Activated CD4-positive, alpha-beta T cell treated with anti-CD3 and anti-CD28 coated beads, Interleukin-2, amount 10 ng/mL, durations not matched to agents 7 days and 5 days (primary cell): ENCODE results near the gene SLC35F6. TPM values are rescaled to one million over a fixed set of nuclear protein-coding genes. Genes with fewer than 3 reads are reported as not detected.
A peak's percentile ranks its signal among the peaks of the same experiment; 100 is the strongest.

ENCODE experiments used
- CTCF ChIA-PET: fragments of 350-600 bp; sonication (Branson Sonifier 250); formaldehyde crosslinking; loops from one replicate; lab custom pipeline; 2021; ENCODE audit warnings: antibody characterized with exemption; lab: Charles Lee
- POLR2A ChIA-PET: fragments of 350-600 bp; sonication (Branson Sonifier 250); formaldehyde crosslinking; loops from one replicate; lab custom pipeline; 2021; ENCODE audit warnings: antibody characterized with exemption; lab: Charles Lee
- DNase-seq: peaks from one replicate; pipeline ENCODE4 v3.0.0-alpha.2; 2020
- H3K27ac Mint-ChIP-seq: one replicate; pipeline ENCODE4 v1.8.0; 2021; ENCODE audit warnings: mild to moderate bottlenecking, moderate library complexity, mixed read lengths
- H3K27me3 Mint-ChIP-seq: one replicate; pipeline ENCODE4 v1.8.0; 2021; ENCODE audit warnings: mixed read lengths
- H3K36me3 Mint-ChIP-seq: one replicate; pipeline ENCODE4 v1.8.0; 2021; ENCODE audit warnings: low read depth, mixed read lengths
- H3K4me1 Mint-ChIP-seq: one replicate; pipeline ENCODE4 v1.8.0; 2021; ENCODE audit warnings: mixed read lengths
- H3K4me3 Mint-ChIP-seq: one replicate; pipeline ENCODE4 v1.8.0; 2021; ENCODE audit warnings: mild to moderate bottlenecking, moderate library complexity, mixed read lengths
- H3K9me3 Mint-ChIP-seq: one replicate; pipeline ENCODE4 v1.8.0; 2021; ENCODE audit warnings: mixed read lengths
- total RNA-seq, 2 experiments: library from RNA; stranded (reverse); gene quantifications; one replicate each; pipeline ENCODE4 v1.2.3, GENCODE V29; 2021

Gene SLC35F6, protein sequence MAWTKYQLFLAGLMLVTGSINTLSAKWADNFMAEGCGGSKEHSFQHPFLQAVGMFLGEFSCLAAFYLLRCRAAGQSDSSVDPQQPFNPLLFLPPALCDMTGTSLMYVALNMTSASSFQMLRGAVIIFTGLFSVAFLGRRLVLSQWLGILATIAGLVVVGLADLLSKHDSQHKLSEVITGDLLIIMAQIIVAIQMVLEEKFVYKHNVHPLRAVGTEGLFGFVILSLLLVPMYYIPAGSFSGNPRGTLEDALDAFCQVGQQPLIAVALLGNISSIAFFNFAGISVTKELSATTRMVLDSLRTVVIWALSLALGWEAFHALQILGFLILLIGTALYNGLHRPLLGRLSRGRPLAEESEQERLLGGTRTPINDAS
- 10 to 100 TPM; 20.2 to 20.6 TPM for total RNA-seq

DNA sequence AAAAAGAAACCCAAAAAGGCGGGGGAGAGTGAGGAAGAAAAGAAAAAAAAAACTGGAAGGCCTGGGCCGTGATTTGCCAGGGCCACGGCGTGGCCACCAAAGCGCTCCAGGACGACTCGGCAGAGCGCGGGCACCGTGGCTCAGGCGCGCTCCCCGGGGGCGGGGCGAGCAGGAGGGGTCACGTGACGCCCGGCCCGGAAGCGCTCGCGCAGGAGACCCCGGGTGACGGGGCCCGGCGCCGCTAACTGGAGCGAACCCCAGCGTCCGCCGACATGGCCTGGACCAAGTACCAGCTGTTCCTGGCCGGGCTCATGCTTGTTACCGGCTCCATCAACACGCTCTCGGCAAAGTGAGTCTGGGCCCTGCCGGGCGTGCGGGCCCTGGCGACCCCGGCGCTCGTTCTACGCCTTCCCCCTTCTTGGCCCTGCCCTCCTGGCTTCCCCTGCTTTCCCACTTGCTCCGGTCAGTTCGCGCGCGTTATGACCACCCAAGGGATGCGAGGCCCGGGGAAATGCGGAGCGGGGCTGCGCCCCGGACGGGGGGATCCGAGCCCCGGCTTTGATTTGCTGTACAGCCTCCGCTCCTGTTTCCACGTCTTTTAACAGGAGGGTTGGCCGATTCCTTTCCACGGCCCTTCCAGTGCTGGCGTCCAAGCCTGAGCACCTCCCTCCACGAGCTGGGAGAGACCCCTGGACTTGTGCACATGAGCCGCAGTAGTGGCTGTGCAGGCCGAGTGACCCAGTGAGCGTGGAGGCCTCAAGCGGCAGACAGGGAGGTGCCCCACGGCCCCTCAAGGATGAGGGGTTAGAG, at the start of gene SLC35F6:
Gene SLC35F6, plus strand, starts transcription at position 207 of the 810 bp plus-strand sequence. Its CDS starts 66 bp downstream, at position 273.
- POLR2A ChIA-PET: no interaction called here
- DNase-seq: peak; percentile 81
- CTCF ChIA-PET: interaction anchor here (1.3 kb wide), 1 partner anchor 10 kb away, joined by 9 read pairs; no protein-coding TSS in a partner anchor
- Mint-ChIP-seq H3K27me3 (peaks cover 2% of the 10 kb centered on the region), H3K9me3 (no peaks in the 10 kb centered on the region), H3K4me1 (peaks cover 44% of the 10 kb centered on the region), H3K36me3 (peaks cover 8% of the 10 kb centered on the region), H3K27ac (peak within 1 kb of the TSS; percentile 91), H3K4me3 (peak within 1 kb of the TSS; percentile 93)

DNA sequence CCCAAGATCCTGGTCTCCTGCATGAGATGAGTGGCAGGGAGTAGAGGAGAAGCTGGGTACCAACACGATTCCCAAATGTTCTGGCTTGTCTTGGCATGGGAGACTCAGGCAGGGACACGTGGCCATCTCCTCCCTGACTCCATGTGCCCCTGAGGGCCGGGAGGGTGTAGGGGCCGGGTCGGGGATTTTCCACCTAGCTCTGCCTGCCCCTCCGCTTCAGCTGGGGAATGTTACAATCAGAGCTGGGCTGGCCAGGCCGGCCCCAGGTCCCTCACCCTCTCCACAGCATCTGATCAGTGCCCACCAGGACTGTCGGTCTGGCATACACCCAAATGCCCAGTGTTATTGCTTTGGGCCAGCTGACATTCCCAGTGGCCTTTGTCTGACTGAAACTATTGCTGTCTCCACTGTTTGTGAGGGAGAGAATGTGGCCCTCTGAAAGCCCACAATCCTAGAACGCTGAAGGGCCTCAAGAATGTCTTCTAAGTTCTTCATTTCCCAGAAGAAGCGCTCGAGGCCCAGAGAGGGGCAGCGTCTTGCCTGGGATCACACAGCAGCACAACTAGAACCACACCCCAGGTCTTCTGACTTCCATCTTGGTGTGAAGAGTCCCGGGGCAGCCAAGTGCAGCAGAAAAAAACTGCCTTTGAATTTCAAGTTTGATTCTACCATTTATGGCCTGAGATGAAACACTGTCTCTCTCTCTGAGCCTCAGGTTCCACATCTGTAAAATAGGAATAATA, 48.4 kb upstream of the SLC35F6 start:
- Mint-ChIP-seq H3K27ac (no peak overlapping the region), H3K27me3 (no peaks in the 10 kb centered on the region), H3K4me1 (no peaks in the 10 kb centered on the region), H3K36me3 (no peaks in the 10 kb centered on the region), H3K4me3 (no peak overlapping the region), H3K9me3 (no peaks in the 10 kb centered on the region)
- ChIA-PET POLR2A (no interaction called here), CTCF (no interaction called here)
- no peak for DNase-seq

DNA sequence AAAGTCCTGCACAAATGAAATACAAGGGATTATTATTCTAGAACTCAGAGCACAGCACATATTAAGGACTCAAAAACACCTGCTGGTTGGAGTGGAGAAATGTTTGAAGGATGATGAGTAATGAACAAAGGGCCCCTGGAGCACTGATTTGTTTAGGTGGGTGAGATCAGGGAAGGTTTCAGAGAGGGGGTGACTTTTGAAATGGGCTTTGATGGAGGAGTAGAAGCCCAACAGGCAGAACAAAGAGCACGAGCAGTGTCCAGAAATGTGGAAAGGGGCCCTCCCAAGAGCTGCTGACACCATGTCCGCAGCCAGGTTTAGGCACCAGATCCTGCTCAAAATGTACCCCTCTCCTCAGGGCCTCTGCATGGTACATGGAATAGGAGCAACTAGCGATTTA, 47.7 kb upstream of the SLC35F6 start:
- H3K4me3 Mint-ChIP-seq: no peak overlapping the region
- ChIA-PET POLR2A (no interaction called here), CTCF (no interaction called here)
- H3K27me3 Mint-ChIP-seq: no peaks in the 10 kb centered on the region
- DNase-seq: no peak
- no peak overlapping the region for H3K27ac Mint-ChIP-seq
- no peaks in the 10 kb centered on the region for H3K4me1 Mint-ChIP-seq
- H3K36me3 Mint-ChIP-seq: no peaks in the 10 kb centered on the region
- no peaks in the 10 kb centered on the region for H3K9me3 Mint-ChIP-seq

DNA sequence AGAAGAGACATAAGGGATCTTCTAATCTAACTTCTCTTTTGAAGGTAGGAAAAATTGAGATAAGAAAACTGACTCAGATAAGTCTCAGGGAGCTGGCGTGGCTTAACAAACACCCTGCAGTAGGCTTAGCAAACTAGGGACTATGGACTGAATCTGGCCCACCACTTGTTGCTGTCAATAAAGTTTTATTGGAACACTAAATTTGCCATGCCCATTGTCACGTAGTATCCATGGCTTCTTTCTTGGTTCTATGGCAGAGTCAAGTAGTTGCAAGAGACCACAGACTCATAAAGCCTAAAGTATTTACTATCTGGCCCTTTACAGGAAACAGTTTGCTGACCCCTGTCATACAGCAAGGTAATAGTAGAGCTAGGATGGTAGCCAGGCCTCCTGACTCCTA, 47.3 kb upstream of the SLC35F6 start:
- CTCF ChIA-PET: interaction anchor here (0.6 kb wide), 1 partner anchor 778 kb away, joined by 3 read pairs; the partner anchor contains the start of gene FNDC4
- H3K9me3 Mint-ChIP-seq: no peaks in the 10 kb centered on the region

DNA sequence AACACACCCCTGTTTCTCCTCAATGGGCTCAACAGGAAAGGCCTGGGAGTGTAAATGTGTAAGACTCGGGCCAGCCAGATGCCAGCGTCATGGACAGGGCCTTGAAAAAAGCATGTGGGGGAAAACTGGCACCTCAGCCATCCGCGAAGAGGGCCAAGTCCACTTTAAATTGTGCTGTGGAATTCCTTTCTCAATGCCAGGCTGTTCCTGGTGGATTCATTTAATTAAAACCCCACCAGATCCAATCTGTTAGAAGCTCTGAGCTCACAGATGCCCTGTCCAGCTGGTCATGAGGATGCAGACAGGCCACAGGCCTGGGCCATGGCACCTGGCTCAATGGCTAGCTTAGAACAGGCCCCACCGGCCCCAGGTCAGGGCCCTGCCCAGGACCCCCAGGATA, 46.7 kb upstream of the SLC35F6 start:
- POLR2A ChIA-PET: no interaction called here
- no peak overlapping the region for H3K27ac Mint-ChIP-seq
- no peak overlapping the region for H3K4me3 Mint-ChIP-seq
- H3K9me3 Mint-ChIP-seq: no peaks in the 10 kb centered on the region
- H3K36me3 Mint-ChIP-seq: no peaks in the 10 kb centered on the region
- H3K27me3 Mint-ChIP-seq: no peaks in the 10 kb centered on the region
- no peaks in the 10 kb centered on the region for H3K4me1 Mint-ChIP-seq
- CTCF ChIA-PET: interaction anchor here (0.5 to 0.9 kb wide), 2 partner anchors 12 to 51 kb away, joined by 3 to 4 read pairs; no protein-coding TSS in a partner anchor
- DNase-seq: no peak

More for the DNA sequence above, 47.3 kb upstream of the SLC35F6 start:
- no peak for DNase-seq
- no peak overlapping the region for H3K27ac Mint-ChIP-seq
- H3K4me3 Mint-ChIP-seq: no peak overlapping the region
- no peaks in the 10 kb centered on the region for H3K4me1 Mint-ChIP-seq
- no peaks in the 10 kb centered on the region for H3K36me3 Mint-ChIP-seq
- H3K27me3 Mint-ChIP-seq: no peaks in the 10 kb centered on the region
- POLR2A ChIA-PET: no interaction called here

DNA sequence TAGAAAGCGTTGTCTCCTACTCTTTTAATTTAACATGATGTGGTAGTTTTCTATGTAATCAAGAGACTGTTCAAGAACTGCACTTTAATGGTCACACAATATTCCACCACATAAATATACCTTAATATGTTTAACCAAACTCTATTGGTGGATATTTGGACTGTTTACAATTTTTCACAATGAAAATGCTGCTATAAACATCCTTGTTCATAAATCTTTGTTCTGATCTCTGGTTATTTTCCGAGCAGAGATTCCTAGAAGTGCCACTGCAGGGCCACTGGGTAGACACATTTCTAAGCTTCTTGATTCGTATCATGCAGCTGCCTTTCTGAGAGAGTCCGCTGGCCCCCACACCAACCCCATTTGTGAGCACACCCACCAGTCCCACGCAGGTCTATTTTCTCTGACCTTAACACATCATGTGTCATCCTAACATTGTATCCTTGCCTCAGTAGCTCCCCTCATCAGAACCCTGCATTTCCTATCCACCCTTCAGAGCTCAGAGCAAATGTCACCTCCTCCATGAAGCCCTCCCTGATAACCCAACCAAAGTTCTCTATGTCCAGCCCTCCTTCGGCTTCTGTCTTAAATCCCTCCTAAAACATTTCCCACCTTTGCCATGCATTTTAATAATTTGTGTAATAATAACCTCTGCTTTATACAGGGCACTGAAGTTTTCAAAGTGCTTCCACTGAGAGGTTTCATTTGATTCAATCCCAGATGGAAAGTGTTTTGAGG, 45.0 kb upstream of the SLC35F6 start:
- DNase-seq: no peak
- no peaks in the 10 kb centered on the region for H3K4me1 Mint-ChIP-seq
- H3K36me3 Mint-ChIP-seq: no peaks in the 10 kb centered on the region
- POLR2A ChIA-PET: no interaction called here
- CTCF ChIA-PET: no interaction called here
- no peak overlapping the region for H3K27ac Mint-ChIP-seq
- no peak overlapping the region for H3K4me3 Mint-ChIP-seq
- H3K27me3 Mint-ChIP-seq: no peaks in the 10 kb centered on the region
- H3K9me3 Mint-ChIP-seq: no peaks in the 10 kb centered on the region

DNA sequence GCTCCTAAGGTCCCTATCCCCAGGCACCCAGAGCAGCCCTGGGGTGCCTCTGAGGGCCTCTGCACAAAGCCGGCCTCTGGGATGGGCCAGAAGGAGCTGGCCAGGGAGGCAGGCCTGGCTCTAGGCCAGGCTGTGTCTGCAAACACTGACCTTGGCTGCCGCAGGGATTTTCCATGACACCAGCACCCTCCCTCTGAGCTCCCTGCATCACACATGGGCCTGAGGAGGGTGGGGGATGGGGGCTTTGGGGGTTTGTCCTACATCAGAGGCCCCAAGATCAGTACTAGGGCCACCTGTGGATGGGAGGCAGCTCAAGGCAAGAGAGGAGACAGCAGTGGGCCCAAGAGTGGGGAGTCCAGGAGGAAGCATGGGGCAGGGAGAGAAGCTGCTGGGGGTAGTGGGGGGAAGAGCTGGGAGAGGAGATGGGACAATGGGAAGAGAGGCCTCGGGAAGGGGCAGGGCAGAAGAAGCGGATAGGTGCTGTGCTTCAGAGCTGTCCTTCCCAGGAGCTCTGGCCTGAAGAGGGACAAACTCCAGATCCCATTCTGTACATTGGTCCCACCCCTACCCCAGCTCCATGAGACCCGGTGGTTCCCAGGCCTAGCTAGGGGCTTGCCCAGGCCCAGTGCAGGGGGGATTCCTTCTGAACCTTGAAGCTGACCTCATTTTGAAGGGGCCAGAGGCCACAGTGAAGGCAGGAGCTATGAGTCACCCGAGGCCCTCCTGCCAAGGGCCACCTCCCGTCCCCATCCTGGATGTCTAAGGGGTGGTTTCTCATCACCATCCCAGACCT, 43.6 kb upstream of the SLC35F6 start:
- ChIA-PET CTCF (interaction anchor here (0.7 kb wide), 1 partner anchor 553 kb away, joined by 3 read pairs; no protein-coding TSS in a partner anchor), POLR2A (no interaction called here)
- no peak for DNase-seq
- H3K4me3 Mint-ChIP-seq: no peak overlapping the region
- no peaks in the 10 kb centered on the region for H3K4me1 Mint-ChIP-seq
- H3K9me3 Mint-ChIP-seq: no peaks in the 10 kb centered on the region
- H3K27ac Mint-ChIP-seq: no peak overlapping the region
- H3K36me3 Mint-ChIP-seq: no peaks in the 10 kb centered on the region
- H3K27me3 Mint-ChIP-seq: no peaks in the 10 kb centered on the region

DNA sequence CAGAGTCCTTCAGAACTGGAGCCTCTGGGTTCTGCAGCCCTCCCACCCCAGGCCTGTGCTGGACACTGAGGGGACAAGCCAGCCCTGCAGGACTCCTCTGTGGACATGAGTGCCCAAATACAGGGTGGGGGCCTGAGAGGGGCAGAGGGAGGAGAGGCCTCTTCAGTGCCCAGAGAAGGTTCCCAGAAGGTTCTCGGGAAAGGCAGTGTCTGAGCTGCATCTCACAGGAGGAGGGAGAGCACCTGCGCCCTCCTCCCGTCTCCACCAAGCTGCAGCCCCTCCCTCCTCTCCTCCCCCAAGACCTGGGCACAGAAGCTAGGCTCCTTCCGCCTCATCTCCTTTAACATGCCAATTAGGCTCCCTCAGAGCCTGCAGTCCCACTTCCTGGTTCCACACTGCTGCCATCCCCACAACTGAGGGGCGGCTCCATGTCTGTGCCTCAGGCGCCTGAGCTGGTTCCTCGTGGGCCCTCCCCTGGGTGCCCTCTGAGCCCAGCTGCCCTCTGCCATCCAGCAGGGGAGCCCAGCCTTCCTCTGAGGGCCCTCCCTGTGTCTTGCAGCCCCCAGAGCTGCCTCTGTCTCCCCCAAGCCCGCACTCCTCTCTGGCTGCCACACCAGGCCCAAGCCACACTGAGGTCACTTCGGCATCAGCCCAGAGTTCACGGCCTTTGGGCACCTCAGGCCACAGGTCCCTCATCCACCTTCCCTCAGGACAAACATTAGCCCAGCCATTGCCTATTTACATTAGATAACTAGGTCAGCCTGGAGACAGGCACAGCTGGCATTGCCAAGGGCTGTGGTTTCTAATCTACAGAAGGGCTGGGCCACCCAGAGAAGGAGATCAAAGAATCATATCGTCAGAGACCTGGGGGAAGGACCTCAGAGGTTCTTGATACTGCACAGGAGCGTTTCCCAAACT, 42.7 kb upstream of the SLC35F6 start:
- H3K27me3 Mint-ChIP-seq: no peaks in the 10 kb centered on the region
- CTCF ChIA-PET: no interaction called here

DNA sequence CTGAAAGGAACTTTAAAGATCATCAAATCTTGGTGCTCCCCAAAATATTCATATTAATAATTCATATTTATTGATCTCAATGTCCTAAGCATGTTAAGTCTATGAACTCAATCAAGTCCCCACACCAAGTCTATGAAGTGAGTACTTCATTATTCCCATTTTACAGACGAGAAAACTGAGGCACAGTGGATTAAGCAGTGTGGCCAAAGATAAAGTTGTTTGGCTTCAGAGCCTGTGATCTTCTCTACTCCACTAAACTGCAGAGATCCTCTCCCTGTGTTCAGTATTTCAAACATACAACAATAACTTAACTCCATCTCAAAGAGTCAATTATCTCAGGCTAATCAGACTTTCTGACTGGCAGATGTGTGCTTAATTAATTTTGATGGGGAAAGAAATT, 41.8 kb upstream of the SLC35F6 start:
- DNase-seq: no peak
- Mint-ChIP-seq H3K4me3 (no peak overlapping the region), H3K27ac (no peak overlapping the region), H3K4me1 (no peaks in the 10 kb centered on the region), H3K36me3 (no peaks in the 10 kb centered on the region), H3K9me3 (no peaks in the 10 kb centered on the region), H3K27me3 (no peaks in the 10 kb centered on the region)
- CTCF ChIA-PET: no interaction called here
- POLR2A ChIA-PET: no interaction called here

More for the DNA sequence above, 42.7 kb upstream of the SLC35F6 start:
- Mint-ChIP-seq H3K9me3 (no peaks in the 10 kb centered on the region), H3K36me3 (no peaks in the 10 kb centered on the region), H3K4me1 (no peaks in the 10 kb centered on the region), H3K4me3 (no peak overlapping the region), H3K27ac (no peak overlapping the region)
- DNase-seq: no peak
- POLR2A ChIA-PET: no interaction called here

DNA sequence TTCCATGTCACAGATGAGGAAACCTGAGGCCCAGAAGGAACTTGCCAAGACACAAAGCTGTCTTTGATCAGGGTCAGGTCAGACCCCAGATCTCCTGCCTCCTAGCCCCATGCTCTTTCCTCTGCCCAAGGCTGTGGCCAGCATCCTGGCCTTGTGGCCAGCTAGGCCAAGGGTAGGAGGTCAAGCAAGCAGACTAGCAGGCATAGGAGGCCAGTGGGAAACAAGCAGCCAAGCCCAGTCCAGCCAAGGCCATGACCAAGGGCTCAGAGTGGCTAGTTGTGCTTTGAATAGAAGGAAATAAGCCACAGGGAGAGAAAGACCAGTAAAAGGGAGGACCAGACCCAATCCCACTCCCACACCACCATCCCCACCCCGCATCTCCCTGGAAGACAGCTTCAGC, 41.2 kb upstream of the SLC35F6 start:
- Mint-ChIP-seq H3K9me3 (no peaks in the 10 kb centered on the region), H3K36me3 (no peaks in the 10 kb centered on the region), H3K4me1 (no peaks in the 10 kb centered on the region), H3K27ac (no peak overlapping the region), H3K27me3 (peaks cover 3% of the 10 kb centered on the region), H3K4me3 (no peak overlapping the region)
- ChIA-PET POLR2A (no interaction called here), CTCF (no interaction called here)
- DNase-seq: no peak

DNA sequence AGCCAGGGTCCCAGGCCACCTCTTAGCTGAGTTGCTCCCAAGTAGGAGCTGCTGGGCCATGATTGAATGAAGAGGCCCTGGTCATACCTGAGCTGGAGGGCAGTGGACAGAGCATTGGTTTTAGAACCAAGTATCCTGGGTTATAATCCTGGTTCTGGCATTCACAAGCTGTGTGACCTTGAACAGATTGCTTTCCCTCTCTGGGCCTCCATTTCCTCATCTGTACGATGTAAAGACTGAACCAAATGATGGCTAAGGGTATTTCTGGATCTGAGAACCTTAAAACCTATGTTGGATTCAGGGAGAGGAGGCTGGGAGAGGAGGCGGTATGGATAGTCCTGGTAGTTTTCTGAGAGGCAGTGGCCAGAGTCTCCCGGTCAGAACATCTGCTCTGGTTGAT, 40.6 kb upstream of the SLC35F6 start:
- H3K4me1 Mint-ChIP-seq: no peaks in the 10 kb centered on the region
- DNase-seq: no peak
- H3K27me3 Mint-ChIP-seq: peaks cover 3% of the 10 kb centered on the region
- H3K27ac Mint-ChIP-seq: no peak overlapping the region
- H3K4me3 Mint-ChIP-seq: no peak overlapping the region
- no peaks in the 10 kb centered on the region for H3K9me3 Mint-ChIP-seq
- no peaks in the 10 kb centered on the region for H3K36me3 Mint-ChIP-seq
- ChIA-PET POLR2A (no interaction called here), CTCF (no interaction called here)
